HG02970 (cell line): ENCODE measurements around the gene DCLK1.

ENCODE experiments used
- ATAC-seq: cut with Tn5 transposase; IDR thresholded peaks from one replicate; pipeline ENCODE4 v1.9.1; 2021; ENCODE audit warnings: mild to moderate bottlenecking, moderate library complexity, moderate number of reproducible peaks; ENCODE audit not compliant: unreplicated experiment, low FRiP score

DCLK1 gene

DNA sequence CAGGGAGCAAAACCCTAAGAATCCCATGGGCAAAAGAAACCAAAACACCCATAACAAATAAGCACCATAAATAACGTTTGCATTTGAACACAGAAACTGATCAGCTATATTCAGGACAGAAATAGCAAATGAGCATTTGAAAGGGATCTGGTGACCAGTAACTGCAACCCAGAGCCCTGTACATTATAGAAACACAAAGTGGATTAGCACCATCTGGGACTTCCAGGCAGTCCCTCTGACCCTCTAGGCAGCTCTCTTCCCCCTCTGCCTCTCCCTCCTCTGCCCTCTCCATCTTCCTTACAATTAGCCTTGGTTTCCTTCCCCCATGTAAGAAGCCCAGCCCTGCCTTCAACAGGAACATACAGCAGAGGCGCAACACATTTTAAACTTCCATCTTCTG, 215.0 kb downstream of the DCLK1 start:
- no peak for ATAC-seq

DNA sequence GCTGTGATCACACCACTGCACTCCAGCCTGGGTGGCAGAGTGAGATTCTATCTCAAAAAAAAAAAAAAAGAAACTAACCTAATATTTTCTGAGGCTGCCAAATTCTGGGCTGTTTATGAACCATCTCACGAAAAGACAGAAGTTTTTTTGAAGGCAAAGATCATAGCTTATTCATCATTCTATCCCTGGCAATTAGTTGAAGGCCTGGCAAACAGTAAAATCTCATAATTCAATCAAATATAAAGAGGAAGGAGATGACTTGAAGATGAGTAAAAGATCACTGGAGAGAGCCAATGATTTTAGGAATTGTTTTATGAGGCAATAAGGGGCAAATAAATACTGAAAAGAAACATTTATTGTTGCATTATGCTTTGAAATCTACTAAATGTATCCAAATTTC, 216.5 kb downstream of the DCLK1 start:
- ATAC-seq = no peak

GRCh38 chr13:35912841-35913240, 218.3 kb downstream of the DCLK1 start:
- ATAC-seq = no peak

- no peak for ATAC-seq
These were observed 221.2 kb downstream of the DCLK1 start for GRCh38 chr13:35909837-35910540.

DNA sequence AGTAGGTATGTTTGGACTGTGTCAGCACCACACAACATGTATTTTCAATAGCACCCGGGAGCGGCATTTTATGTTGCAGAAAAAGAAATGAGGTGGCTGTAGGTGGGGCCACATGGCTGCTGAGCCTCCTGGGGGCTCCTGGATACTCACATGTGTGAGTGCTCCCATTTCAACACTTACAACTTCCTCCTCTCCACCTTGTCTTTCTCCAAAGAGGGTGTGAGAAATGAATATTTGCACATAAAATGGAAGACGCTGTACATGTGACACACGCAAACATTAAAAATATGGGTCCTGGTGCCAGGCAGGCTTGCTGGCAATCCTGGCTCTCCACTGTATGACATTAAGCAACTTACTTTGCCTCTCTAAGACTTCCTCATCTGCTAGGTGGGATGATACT, 222.1 kb downstream of the DCLK1 start:
- no peak for ATAC-seq

DNA sequence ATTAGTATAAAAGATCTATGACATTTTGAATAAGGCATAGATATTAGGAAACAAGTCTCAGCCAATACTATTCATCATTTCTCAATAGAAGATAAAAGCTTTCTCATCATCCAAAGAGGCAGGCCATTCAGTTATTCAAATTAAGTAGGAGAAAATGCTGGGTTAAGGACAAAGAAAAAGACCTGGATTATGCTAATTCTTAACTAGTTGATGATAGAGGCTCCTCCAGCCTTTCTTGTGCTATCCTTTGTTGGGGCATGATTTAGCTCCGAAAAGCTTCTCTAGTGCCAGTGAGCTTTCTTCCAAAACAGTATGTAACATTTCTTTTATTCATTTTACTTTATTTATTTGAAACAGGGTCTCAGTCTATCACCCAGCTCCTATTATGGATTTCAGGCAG, 223.0 kb downstream of the DCLK1 start:
- ATAC-seq = no peak

DNA sequence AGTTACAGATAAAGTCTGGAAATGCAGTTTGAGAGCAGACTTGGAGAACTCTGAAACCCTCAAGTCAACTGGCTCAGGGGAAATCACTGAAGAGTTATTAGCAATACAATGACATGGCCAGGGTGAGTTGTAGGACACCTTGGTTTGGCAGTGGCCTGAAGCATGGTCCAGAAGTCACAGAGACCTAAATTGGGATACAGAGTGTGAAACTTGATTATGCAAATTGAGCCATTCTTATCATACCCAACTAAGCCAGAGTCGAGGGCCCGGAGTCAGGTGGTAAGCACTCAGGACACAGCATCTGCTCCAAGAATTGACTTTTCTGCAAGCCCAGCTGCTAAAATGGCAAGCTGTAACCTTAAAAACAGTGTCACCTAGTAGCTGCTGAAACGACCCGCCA, 224.5 kb downstream of the DCLK1 start:
- ATAC-seq = no peak

- no peak for ATAC-seq
These were observed 228.1 kb downstream of the DCLK1 start for GRCh38 chr13:35903075-35903474.

DNA sequence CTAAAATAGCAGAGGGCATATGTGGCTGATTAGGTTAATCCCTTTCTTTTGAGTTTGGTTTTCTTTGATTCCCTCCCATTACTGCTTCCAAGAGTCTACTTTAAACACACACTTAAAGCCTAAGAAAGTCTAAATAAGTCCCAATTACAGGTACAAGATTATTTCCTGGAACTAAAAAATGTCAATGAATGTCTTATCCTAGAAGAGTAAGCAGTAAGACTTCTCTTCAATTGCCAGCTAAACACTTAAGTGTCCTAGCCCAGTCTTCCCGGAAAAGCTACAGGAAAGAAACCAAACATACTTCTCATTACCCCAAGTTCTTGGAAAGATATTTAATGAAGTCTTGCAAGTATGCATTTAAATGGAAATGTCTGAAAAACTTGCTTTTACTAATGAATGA, 233.1 kb downstream of the DCLK1 start:
- ATAC-seq = no peak

DNA sequence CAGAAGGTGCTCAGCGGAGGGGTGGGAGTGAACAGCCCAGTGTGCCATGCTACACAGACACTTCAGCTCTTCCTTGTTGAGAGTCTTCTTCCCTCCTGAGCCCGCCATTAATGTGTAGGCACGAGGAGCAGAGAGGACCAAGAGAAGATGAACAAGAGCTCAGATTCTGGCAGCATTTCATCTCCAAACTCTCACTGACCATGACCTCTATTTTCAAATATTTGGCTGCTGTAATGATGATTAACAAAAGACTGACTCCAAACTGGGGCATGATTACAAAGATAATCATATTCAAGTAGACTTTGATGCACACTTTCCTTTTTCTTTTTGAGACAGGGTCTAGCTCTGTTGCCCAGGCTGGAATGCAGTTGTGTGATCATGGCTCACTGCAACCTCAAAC, 236.5 kb downstream of the DCLK1 start:
- no peak for ATAC-seq

- ATAC-seq = no peak
These were observed 238.1 kb downstream of the DCLK1 start for GRCh38 chr13:35892837-35893814.

DNA sequence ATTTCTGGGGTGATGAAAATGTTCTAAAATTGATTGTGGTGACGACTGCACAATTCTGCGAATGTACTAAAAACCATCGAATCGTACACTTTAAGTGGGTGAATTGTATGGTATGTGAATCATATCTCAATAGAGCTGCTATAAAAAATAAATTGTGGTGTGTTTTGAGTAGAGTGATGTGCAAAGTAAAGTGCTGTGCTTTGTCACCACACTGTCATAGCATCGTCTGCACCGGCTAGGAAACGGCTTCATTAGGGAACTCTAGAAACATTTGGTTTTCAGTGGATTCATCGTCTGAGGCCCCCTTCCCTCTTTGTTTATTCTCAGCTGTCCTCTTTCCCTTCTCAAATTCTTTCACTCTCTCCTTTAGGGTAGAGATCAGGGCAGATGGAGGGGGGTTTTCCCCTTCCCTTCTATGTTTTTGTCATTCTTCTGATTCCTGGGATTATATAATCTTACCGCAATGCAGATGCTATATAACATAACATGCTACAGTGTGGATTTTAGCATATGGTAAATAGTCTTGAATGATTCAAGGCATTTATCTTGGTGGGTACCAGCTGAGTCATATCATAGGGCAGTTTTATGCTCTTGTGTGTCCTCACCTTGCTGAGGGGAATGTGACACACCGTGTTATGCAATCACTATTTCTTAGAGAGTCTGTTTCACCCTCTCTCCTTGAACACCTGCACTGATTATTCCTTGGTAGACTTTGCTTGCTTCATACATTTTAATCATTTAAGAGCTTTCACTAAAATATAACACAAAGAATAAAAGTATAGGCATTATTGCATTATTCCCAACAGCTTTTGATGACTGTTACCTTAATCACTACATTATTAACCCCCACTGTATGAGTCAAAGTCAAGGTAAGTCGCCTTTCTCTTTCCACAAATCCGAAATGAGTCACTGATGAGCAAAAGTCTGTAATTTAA, 239.4 kb downstream of the DCLK1 start:
- ATAC-seq = no peak

GRCh38 chr13:35889560-35889959, 241.6 kb downstream of the DCLK1 start:
- no peak for ATAC-seq

DNA sequence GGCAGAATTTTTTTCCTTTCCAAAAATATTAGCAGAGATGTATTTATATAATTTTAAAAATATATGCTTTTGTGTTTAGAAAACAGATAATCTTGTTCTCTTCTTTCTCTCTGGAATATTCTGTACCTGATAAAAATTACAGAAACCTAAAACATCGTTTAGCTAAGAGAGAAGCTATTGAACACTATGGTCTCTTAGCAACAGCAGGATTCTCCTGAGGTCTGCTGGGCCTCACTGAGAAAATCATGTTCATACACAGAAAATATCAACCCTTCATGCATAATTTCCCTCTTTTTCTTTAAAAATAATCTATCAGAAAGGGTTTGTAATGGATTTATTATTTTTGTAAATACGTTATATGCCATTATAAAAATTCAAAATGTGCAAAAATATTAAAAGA, 242.2 kb downstream of the DCLK1 start:
- ATAC-seq = no peak

- ATAC-seq = no peak
These were observed 242.7 kb downstream of the DCLK1 start for GRCh38 chr13:35888457-35888883.

- ATAC-seq = no peak
These were observed 244.0 kb downstream of the DCLK1 start for GRCh38 chr13:35887115-35887666.

- no peak for ATAC-seq
These were observed 244.7 kb downstream of the DCLK1 start for GRCh38 chr13:35886332-35887114.

DNA sequence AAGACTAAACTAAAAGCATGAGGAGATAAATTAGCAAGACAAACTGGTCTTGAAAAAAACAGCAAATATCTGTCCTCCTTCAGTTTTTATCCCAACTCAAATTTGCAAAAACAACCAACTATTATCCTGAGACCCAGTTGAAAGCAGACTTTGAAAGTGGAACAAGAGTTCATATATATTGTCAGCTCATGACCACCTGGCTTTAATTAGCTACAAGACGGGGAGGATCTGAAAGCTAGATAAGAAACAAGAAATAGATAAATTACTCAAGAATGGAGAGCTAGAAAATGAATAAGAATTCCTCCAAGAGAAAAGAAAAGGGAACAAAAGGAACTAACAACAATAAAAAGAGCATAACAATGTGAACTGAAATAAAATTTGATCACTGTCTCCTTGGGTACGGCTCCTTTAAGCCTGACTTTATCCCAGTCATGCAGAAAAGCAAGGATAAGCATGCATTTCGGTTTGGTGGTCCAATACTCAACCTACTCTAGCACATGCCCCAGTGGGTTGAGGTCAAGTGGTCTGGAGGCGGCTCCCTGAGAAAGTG, 246.9 kb downstream of the DCLK1 start:
- ATAC-seq = no peak
